ENCODE results near the gene CCND2. TPM values are rescaled to one million over a fixed set of nuclear protein-coding genes. Genes with fewer than 3 reads are reported as not detected.

Gene CCND2
- total and polyA plus RNA-seq, 2 experiments from 2014 or later: 157 to 250 TPM

- Histone ChIP-seq H3K79me2 (no peaks in the 10 kb centered on the region), H3K4me1 (ENCODE audit: insufficient read depth) (peaks cover 16% of the 10 kb centered on the region), H3K4me2 (peak overlapping the region; percentile 88), H3K9me2 (replicated peaks; ENCODE audit: insufficient read depth) (no peaks in the 10 kb centered on the region), H4K20me1 (ENCODE audit: insufficient read depth, poor library complexity, severe bottlenecking) (no peaks in the 10 kb centered on the region), H3K4me3 (peak overlapping the region; percentile 78), H2AFZ (peak overlapping the region; percentile 69), H3K36me3 (replicated peaks; ENCODE audit: insufficient read depth, low read depth) (no peaks in the 10 kb centered on the region), H3K27me3 (peaks cover 29% of the 10 kb centered on the region), H3K9me3 (ENCODE audit: low read depth) (no peaks in the 10 kb centered on the region), H3K27ac (peak overlapping the region; percentile 96)
- 2% methylated on average over 26 of the region's 26 CpGs for WGBS (ENCODE audit: low lambda C conversion rate, missing lambda C conversion rate)
- TF ChIP-seq EZH2 (IDR thresholded peaks at IDR 0.05; ENCODE audit: borderline replicate concordance) (peak; percentile 64), CTCF (IDR thresholded peaks at IDR 0.05; ENCODE audit: poor library complexity) (no peak)
- DNase-seq (ENCODE audit: low spot score): no peak
Observed at GRCh38 chr12:4268329-4269181, 5.0 kb upstream of the CCND2 start.

- TF ChIP-seq CTCF (IDR thresholded peaks at IDR 0.05; ENCODE audit: poor library complexity) (peak; percentile 42), EZH2phosphoT487 (IDR thresholded peaks at IDR 0.05; ENCODE audit: low read depth, severe bottlenecking, unreplicated experiment) (no peak), EZH2 (IDR thresholded peaks at IDR 0.05; ENCODE audit: borderline replicate concordance) (peak; percentile 31)
- peak overlapping the region; percentile 78 for H3K4me3 ChIP-seq
- peak; percentile 92 for DNase-seq (ENCODE audit: low spot score)
- WGBS (ENCODE audit: low lambda C conversion rate, missing lambda C conversion rate): 2% methylated on average over 24 of the region's 73 CpGs
- H3K4me1 ChIP-seq (ENCODE audit: insufficient read depth): peaks cover 16% of the 10 kb centered on the region
- H3K79me2 ChIP-seq: peaks cover 8% of the 10 kb centered on the region
- peaks cover 29% of the 10 kb centered on the region for H3K27me3 ChIP-seq
- H3K9me2 ChIP-seq (replicated peaks; ENCODE audit: insufficient read depth): no peaks in the 10 kb centered on the region
- no peaks in the 10 kb centered on the region for H4K20me1 ChIP-seq (ENCODE audit: insufficient read depth, poor library complexity, severe bottlenecking)
- H3K27ac ChIP-seq: peak overlapping the region; percentile 96
- peak overlapping the region; percentile 70 for H2AFZ ChIP-seq
- no peaks in the 10 kb centered on the region for H3K9me3 ChIP-seq (ENCODE audit: low read depth)
- H3K4me2 ChIP-seq: peak overlapping the region; percentile 88
- no peaks in the 10 kb centered on the region for H3K36me3 ChIP-seq (replicated peaks; ENCODE audit: insufficient read depth, low read depth)
Observed at GRCh38 chr12:4269279-4269991, 4.1 kb upstream of the CCND2 start.

- H3K36me3 ChIP-seq (replicated peaks; ENCODE audit: insufficient read depth, low read depth): no peaks in the 10 kb centered on the region
- peak overlapping the region; percentile 96 for H3K27ac ChIP-seq
- DNase-seq (ENCODE audit: low spot score): no peak
- H4K20me1 ChIP-seq (ENCODE audit: insufficient read depth, poor library complexity, severe bottlenecking): no peaks in the 10 kb centered on the region
- H3K4me2 ChIP-seq: peak overlapping the region; percentile 88
- TF ChIP-seq EZH2 (IDR thresholded peaks at IDR 0.05; ENCODE audit: borderline replicate concordance): no peak
- TF ChIP-seq EZH2phosphoT487 (IDR thresholded peaks at IDR 0.05; ENCODE audit: low read depth, severe bottlenecking, unreplicated experiment): no peak
- TF ChIP-seq CTCF (IDR thresholded peaks at IDR 0.05; ENCODE audit: poor library complexity): no peak
- H3K79me2 ChIP-seq: peaks cover 16% of the 10 kb centered on the region
- 3% methylated on average over 39 of the region's 39 CpGs for WGBS (ENCODE audit: low lambda C conversion rate, missing lambda C conversion rate)
- H2AFZ ChIP-seq: peak overlapping the region; percentile 70
- peak overlapping the region; percentile 78 for H3K4me3 ChIP-seq
- H3K4me1 ChIP-seq (ENCODE audit: insufficient read depth): peaks cover 16% of the 10 kb centered on the region
- H3K9me3 ChIP-seq (ENCODE audit: low read depth): no peaks in the 10 kb centered on the region
- H3K9me2 ChIP-seq (replicated peaks; ENCODE audit: insufficient read depth): no peaks in the 10 kb centered on the region
- H3K27me3 ChIP-seq: peaks cover 25% of the 10 kb centered on the region
Observed at GRCh38 chr12:4270016-4270830, 3.3 kb upstream of the CCND2 start.

Data from hepatocyte (in vitro differentiated cells).